Astrocyte (in vitro differentiated cells and primary cell): Measurements from ENCODE around the gene CACNG6.

Source experiments
- CTCF ChIP-seq: IDR thresholded peaks from 2 replicates; pipeline ENCODE4 v1.5.1; 2011; ENCODE audit warnings: low read depth, mild to moderate bottlenecking, inconsistent platforms, low read length, moderate library complexity; ENCODE audit not compliant: insufficient read depth
- EZH2 ChIP-seq: IDR thresholded peaks from 2 replicates; pipeline ENCODE4 v1.6.1; 2012; ENCODE audit warnings: mild to moderate bottlenecking, low read length, inconsistent platforms; ENCODE audit not compliant: insufficient read depth

- TF ChIP-seq CTCF (no peak), EZH2 (no peak)
These were observed 8.3 kb downstream of the CACNG6 start for GRCh38 chr19:53999694-54000093.
